Measurements from ENCODE around the gene GPANK1. TPM values are rescaled to one million over a fixed set of nuclear protein-coding genes. Genes with fewer than 3 reads are reported as not detected.

The GPANK1 gene
- total RNA-seq, 1 experiment from 2014 or later, result 18.6 TPM

DNA sequence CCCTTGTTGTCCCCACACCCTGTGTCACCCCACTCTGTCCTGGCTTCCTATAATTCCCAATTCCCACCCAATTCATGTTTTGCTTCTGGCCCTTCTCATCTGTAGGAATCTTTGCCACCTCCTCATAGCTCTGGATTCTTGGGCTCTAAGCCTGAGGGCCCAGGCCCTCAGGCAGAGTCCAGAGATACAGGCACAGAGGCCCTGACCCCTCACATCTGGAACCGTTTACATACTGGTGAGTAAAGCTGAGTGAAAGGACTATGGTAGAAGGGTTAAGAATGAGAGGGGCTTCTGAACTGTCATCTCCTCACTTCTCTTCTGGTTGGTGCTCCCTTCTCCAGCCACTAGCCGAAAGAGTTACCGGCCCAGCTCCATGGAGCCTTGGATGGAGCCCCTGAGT is 30.7 kb downstream of the GPANK1 start:
- no peaks in the 10 kb centered on the region for H3K9me2 ChIP-seq (replicated peaks; ENCODE audit: insufficient read depth, low read length)
- H4K20me1 ChIP-seq (ENCODE audit: insufficient read depth, low read depth, low read length), result peaks cover 32% of the 10 kb centered on the region; the same call in 1 of the 2 replicates
- no peak overlapping the region for H3K4me2 ChIP-seq (ENCODE audit: low read depth, low read length, poor library complexity, severe bottlenecking)
- H3K27me3 ChIP-seq (ENCODE audit: low read length), result no peaks in the 10 kb centered on the region
- DNase-seq, result no peak
- H3K4me1 ChIP-seq (ENCODE audit: low read length), result peaks cover 45% of the 10 kb centered on the region
- H2AFZ ChIP-seq (ENCODE audit: low read length), result no peak overlapping the region
- H3K36me3 ChIP-seq (ENCODE audit: insufficient read depth, low read length), result peaks cover 66% of the 10 kb centered on the region
- no peak overlapping the region for H3K9ac ChIP-seq (ENCODE audit: low read length)
- H3K79me2 ChIP-seq (ENCODE audit: low read length), result no peaks in the 10 kb centered on the region; the same call in 1 of the 2 replicates
- H3K9me3 ChIP-seq (ENCODE audit: low read length), result no peaks in the 10 kb centered on the region
- H3K27ac ChIP-seq (ENCODE audit: low read length), result no peak overlapping the region
- H3K4me3 ChIP-seq (ENCODE audit: low read length), result no peak overlapping the region

DNA sequence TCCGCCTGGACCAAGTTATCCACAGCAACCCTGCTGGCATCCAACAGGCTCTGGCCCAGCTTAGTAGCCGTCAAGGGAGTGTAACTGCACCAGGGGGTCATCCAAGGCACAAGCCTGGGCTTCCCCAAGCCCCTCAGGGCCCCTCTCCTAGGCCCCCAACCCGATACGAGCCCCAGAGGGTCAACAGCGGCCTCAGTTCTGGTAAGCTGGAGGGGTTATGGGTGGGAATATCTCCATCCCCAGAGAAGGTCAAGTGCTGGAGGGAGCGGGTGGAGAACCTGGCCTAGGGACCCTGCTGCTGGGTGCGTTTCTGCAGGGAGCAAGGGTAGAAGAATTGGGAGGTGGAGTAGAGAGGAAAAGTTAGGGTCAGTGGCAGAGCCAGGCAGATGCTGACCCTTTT is 31.4 kb downstream of the GPANK1 start:
- Histone ChIP-seq H3K4me3 (ENCODE audit: low read length) (no peak overlapping the region), H3K79me2 (ENCODE audit: low read length) (no peaks in the 10 kb centered on the region; the same call in 1 of the 2 replicates)

GRCh38 chr6:31632279-31632946 is 32.4 kb downstream of the GPANK1 start:
- Histone ChIP-seq H3K36me3 (ENCODE audit: insufficient read depth, low read length) (peaks cover 72% of the 10 kb centered on the region), H3K4me2 (ENCODE audit: low read depth, low read length, poor library complexity, severe bottlenecking) (no peak overlapping the region), H4K20me1 (ENCODE audit: insufficient read depth, low read depth, low read length) (peaks cover 30% of the 10 kb centered on the region; the same call in 1 of the 2 replicates), H3K9me2 (replicated peaks; ENCODE audit: insufficient read depth, low read length) (no peaks in the 10 kb centered on the region), H3K4me3 (ENCODE audit: low read length) (no peak overlapping the region), H2AFZ (ENCODE audit: low read length) (no peak overlapping the region), H3K4me1 (ENCODE audit: low read length) (peaks cover 34% of the 10 kb centered on the region), H3K9me3 (ENCODE audit: low read length) (no peaks in the 10 kb centered on the region), H3K27ac (ENCODE audit: low read length) (no peak overlapping the region), H3K79me2 (ENCODE audit: low read length) (no peaks in the 10 kb centered on the region; the same call in 1 of the 2 replicates), H3K27me3 (ENCODE audit: low read length) (no peaks in the 10 kb centered on the region), H3K9ac (ENCODE audit: low read length) (no peak overlapping the region)
- no peak for DNase-seq

More for the DNA sequence above, 31.4 kb downstream of the GPANK1 start:
- H3K4me2 ChIP-seq (ENCODE audit: low read depth, low read length, poor library complexity, severe bottlenecking), result no peak overlapping the region
- H2AFZ ChIP-seq (ENCODE audit: low read length), result no peak overlapping the region
- no peaks in the 10 kb centered on the region for H3K9me3 ChIP-seq (ENCODE audit: low read length)
- peaks cover 44% of the 10 kb centered on the region for H3K4me1 ChIP-seq (ENCODE audit: low read length)
- no peaks in the 10 kb centered on the region for H3K9me2 ChIP-seq (replicated peaks; ENCODE audit: insufficient read depth, low read length)
- peaks cover 69% of the 10 kb centered on the region for H3K36me3 ChIP-seq (ENCODE audit: insufficient read depth, low read length)
- no peaks in the 10 kb centered on the region for H3K27me3 ChIP-seq (ENCODE audit: low read length)
- H3K27ac ChIP-seq (ENCODE audit: low read length), result no peak overlapping the region
- no peak overlapping the region for H3K9ac ChIP-seq (ENCODE audit: low read length)
- peaks cover 34% of the 10 kb centered on the region; the same call in 1 of the 2 replicates for H4K20me1 ChIP-seq (ENCODE audit: insufficient read depth, low read depth, low read length)
- no peak for DNase-seq

- no peaks in the 10 kb centered on the region for H3K9me2 ChIP-seq (replicated peaks; ENCODE audit: insufficient read depth, low read length)
- peaks cover 72% of the 10 kb centered on the region for H3K36me3 ChIP-seq (ENCODE audit: insufficient read depth, low read length)
- no peak overlapping the region for H2AFZ ChIP-seq (ENCODE audit: low read length)
- no peak overlapping the region for H3K4me2 ChIP-seq (ENCODE audit: low read depth, low read length, poor library complexity, severe bottlenecking)
- H3K79me2 ChIP-seq (ENCODE audit: low read length), result no peaks in the 10 kb centered on the region; the same call in 1 of the 2 replicates
- peaks cover 28% of the 10 kb centered on the region for H3K4me1 ChIP-seq (ENCODE audit: low read length)
- no peaks in the 10 kb centered on the region for H3K27me3 ChIP-seq (ENCODE audit: low read length)
- no peak overlapping the region for H3K4me3 ChIP-seq (ENCODE audit: low read length)
- H3K27ac ChIP-seq (ENCODE audit: low read length), result no peak overlapping the region
- no peaks in the 10 kb centered on the region for H3K9me3 ChIP-seq (ENCODE audit: low read length)
- no peak for DNase-seq
- no peak overlapping the region for H3K9ac ChIP-seq (ENCODE audit: low read length)
- peaks cover 34% of the 10 kb centered on the region; the same call in 1 of the 2 replicates for H4K20me1 ChIP-seq (ENCODE audit: insufficient read depth, low read depth, low read length)
These were observed 33.0 kb downstream of the GPANK1 start for GRCh38 chr6:31631681-31632278.

DNA sequence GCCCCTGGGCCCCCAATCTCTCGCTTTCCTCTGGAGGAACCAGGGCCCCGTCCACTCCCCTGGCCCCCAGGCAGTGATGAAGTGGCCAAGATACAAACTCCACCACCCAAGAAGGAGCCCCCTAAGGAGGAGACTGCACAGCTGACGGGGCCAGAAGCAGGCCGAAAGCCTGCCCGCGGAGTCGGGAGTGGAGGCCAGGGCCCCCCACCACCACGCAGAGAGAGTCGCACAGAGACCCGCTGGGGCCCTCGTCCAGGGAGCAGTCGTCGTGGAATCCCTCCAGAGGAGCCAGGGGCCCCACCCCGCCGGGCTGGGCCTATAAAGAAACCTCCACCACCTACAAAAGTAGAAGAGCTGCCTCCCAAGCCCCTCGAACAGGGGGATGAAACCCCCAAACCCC is 33.6 kb downstream of the GPANK1 start:
- Histone ChIP-seq H3K4me2 (ENCODE audit: low read depth, low read length, poor library complexity, severe bottlenecking) (no peak overlapping the region), H3K9ac (ENCODE audit: low read length) (no peak overlapping the region), H3K9me3 (ENCODE audit: low read length) (no peaks in the 10 kb centered on the region), H3K27me3 (ENCODE audit: low read length) (no peaks in the 10 kb centered on the region), H3K27ac (ENCODE audit: low read length) (no peak overlapping the region), H4K20me1 (ENCODE audit: insufficient read depth, low read depth, low read length) (peaks cover 37% of the 10 kb centered on the region; the same call in 1 of the 2 replicates), H3K9me2 (replicated peaks; ENCODE audit: insufficient read depth, low read length) (no peaks in the 10 kb centered on the region), H3K4me1 (ENCODE audit: low read length) (peaks cover 22% of the 10 kb centered on the region), H2AFZ (ENCODE audit: low read length) (no peak overlapping the region), H3K4me3 (ENCODE audit: low read length) (no peak overlapping the region), H3K36me3 (ENCODE audit: insufficient read depth, low read length) (peaks cover 73% of the 10 kb centered on the region), H3K79me2 (ENCODE audit: low read length) (no peaks in the 10 kb centered on the region; the same call in 1 of the 2 replicates)
- no peak for DNase-seq

- H4K20me1 ChIP-seq (ENCODE audit: insufficient read depth, low read depth, low read length), result peaks cover 40% of the 10 kb centered on the region; the same call in 1 of the 2 replicates
- no peak for DNase-seq
- no peak overlapping the region for H3K27ac ChIP-seq (ENCODE audit: low read length)
- H3K4me3 ChIP-seq (ENCODE audit: low read length), result no peak overlapping the region
- no peak overlapping the region for H3K9ac ChIP-seq (ENCODE audit: low read length)
- peaks cover 73% of the 10 kb centered on the region for H3K36me3 ChIP-seq (ENCODE audit: insufficient read depth, low read length)
- H3K9me2 ChIP-seq (replicated peaks; ENCODE audit: insufficient read depth, low read length), result no peaks in the 10 kb centered on the region
- H3K79me2 ChIP-seq (ENCODE audit: low read length), result peaks cover 7% of the 10 kb centered on the region
- peaks cover 13% of the 10 kb centered on the region for H3K4me1 ChIP-seq (ENCODE audit: low read length)
- no peaks in the 10 kb centered on the region for H3K27me3 ChIP-seq (ENCODE audit: low read length)
- H2AFZ ChIP-seq (ENCODE audit: low read length), result no peak overlapping the region
- no peaks in the 10 kb centered on the region for H3K9me3 ChIP-seq (ENCODE audit: low read length)
- H3K4me2 ChIP-seq (ENCODE audit: low read depth, low read length, poor library complexity, severe bottlenecking), result no peak overlapping the region
These were observed 34.4 kb downstream of the GPANK1 start for GRCh38 chr6:31630177-31630934.

DNA sequence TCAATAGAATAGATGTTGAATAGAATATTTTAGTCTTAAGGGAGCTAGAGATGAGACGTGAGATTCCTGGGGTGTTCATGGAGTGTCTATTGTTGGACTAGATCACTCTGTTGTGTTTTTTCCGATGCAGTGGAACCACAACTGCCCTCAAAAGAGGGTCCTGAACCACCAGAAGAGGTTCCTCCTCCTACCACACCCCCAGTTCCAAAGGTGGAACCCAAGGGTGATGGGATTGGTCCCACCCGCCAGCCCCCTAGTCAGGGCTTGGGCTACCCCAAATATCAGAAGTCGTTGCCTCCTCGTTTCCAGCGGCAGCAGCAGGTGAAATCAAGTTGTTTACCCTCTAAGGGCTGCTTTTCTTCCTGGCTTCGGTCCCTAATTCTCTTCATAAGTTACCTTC is 35.8 kb downstream of the GPANK1 start:
- Histone ChIP-seq H2AFZ (ENCODE audit: low read length) (no peak overlapping the region), H4K20me1 (ENCODE audit: insufficient read depth, low read depth, low read length) (peaks cover 35% of the 10 kb centered on the region; the same call in 1 of the 2 replicates), H3K27me3 (ENCODE audit: low read length) (no peaks in the 10 kb centered on the region), H3K4me3 (ENCODE audit: low read length) (no peak overlapping the region), H3K4me2 (ENCODE audit: low read depth, low read length, poor library complexity, severe bottlenecking) (no peak overlapping the region), H3K36me3 (ENCODE audit: insufficient read depth, low read length) (peaks cover 73% of the 10 kb centered on the region), H3K79me2 (ENCODE audit: low read length) (peaks cover 12% of the 10 kb centered on the region), H3K9me2 (replicated peaks; ENCODE audit: insufficient read depth, low read length) (no peaks in the 10 kb centered on the region), H3K9ac (ENCODE audit: low read length) (no peak overlapping the region), H3K4me1 (ENCODE audit: low read length) (peaks cover under 1% of the 10 kb centered on the region), H3K9me3 (ENCODE audit: low read length) (no peaks in the 10 kb centered on the region), H3K27ac (ENCODE audit: low read length) (no peak overlapping the region)
- DNase-seq, result no peak
